ENCODE results near the gene CHAT. TPM values are rescaled to one million over a fixed set of nuclear protein-coding genes. Genes with fewer than 3 reads are reported as not detected.

Gene CHAT
- total RNA-seq, 1 experiment from 2014 or later, result not detected

- peak overlapping the region; percentile 38 to 69; a peak in 4 of 5 replicates for H3K4me3 Mint-ChIP-seq
- H3K27me3 ChIP-seq (ENCODE audit: insufficient read depth, low read length), result peaks cover 67% of the 10 kb centered on the region
- peak overlapping the region; percentile 70 for H3K4me2 ChIP-seq (ENCODE audit: insufficient read depth, insufficient read length, low read length)
Observed at GRCh38 chr10:49690698-49691356, 77.0 kb downstream of the CHAT start.

More at GRCh38 chr10:49690698-49691356, 77.0 kb downstream of the CHAT start:
- no peak overlapping the region for H3K4ac ChIP-seq (ENCODE audit: low read depth, low read length)
- H2BK15ac ChIP-seq (ENCODE audit: low read depth, low read length), result no peak overlapping the region
- H3K23me2 ChIP-seq (ENCODE audit: insufficient read length, low read depth, low read length, poor library complexity, severe bottlenecking), result peaks cover 6% of the 10 kb centered on the region
- peaks cover 0 to 19% (median 16%) of the 10 kb centered on the region in 3 experiments; a peak in 5 of 7 replicates for H3K36me3 Mint-ChIP-seq (ENCODE audit: insufficient read depth in 1 of 3, low read depth in 3 of 3)
- no peaks in the 10 kb centered on the region for H3K79me1 ChIP-seq (ENCODE audit: insufficient read depth, low read depth, low read length, poor library complexity, severe bottlenecking)
- no peak overlapping the region for H4K91ac ChIP-seq (ENCODE audit: insufficient read length, low read depth, low read length)
- H3K9ac ChIP-seq (ENCODE audit: extremely low read depth, insufficient read length, low read length), result no peak overlapping the region
- no peak overlapping the region for H3K56ac ChIP-seq (ENCODE audit: insufficient read length, low read depth, low read length)
- H3K27ac ChIP-seq (ENCODE audit: insufficient read length, low read depth, low read length), result no peak overlapping the region
- no peak overlapping the region for H3K18ac ChIP-seq (ENCODE audit: insufficient read length, low read depth, low read length)
- DNase-seq, result no peak
- H3K9me3 Mint-ChIP-seq, result peaks cover 21 to 35% of the 10 kb centered on the region in 2 experiments
- H3K79me2 ChIP-seq (ENCODE audit: insufficient read depth, low read length), result no peaks in the 10 kb centered on the region
- H2BK120ac ChIP-seq (ENCODE audit: low read depth, low read length, poor library complexity, severe bottlenecking), result no peak overlapping the region
- no peak overlapping the region for H2AFZ ChIP-seq (ENCODE audit: low read length)
- H2BK12ac ChIP-seq (ENCODE audit: insufficient read length, low read depth, low read length), result no peak overlapping the region
- peaks cover 50 to 53% of the 10 kb centered on the region in 2 experiments for H3K4me1 Mint-ChIP-seq
- no peak overlapping the region for H4K8ac ChIP-seq (replicated peaks; ENCODE audit: insufficient read length, low read depth, low read length)
- no peak overlapping the region for H3K14ac ChIP-seq (ENCODE audit: insufficient read depth, low read length)
- H4K5ac ChIP-seq (ENCODE audit: insufficient read length, low read depth, low read length), result no peak overlapping the region
- no peak overlapping the region for H3K23ac ChIP-seq (ENCODE audit: insufficient read length, low read depth, low read length)
- no peak overlapping the region for H3K27ac Mint-ChIP-seq
- no peaks in the 10 kb centered on the region for H4K20me1 ChIP-seq (ENCODE audit: control insufficient read depth, insufficient read depth, insufficient read length)
- peaks cover 13% of the 10 kb centered on the region for H3K9me3 ChIP-seq (ENCODE audit: control insufficient read depth, low read depth, low read length)
- H3K27me3 Mint-ChIP-seq (ENCODE audit: low read depth), result peaks cover 100% of the 10 kb centered on the region
- H3T11ph ChIP-seq (ENCODE audit: low read length), result no peak overlapping the region
- H2BK5ac ChIP-seq (ENCODE audit: insufficient read length, low read length), result no peak overlapping the region
- no peak for TF ChIP-seq CTCF (conservative IDR thresholded peaks at IDR 0.05)
- H2AK5ac ChIP-seq (ENCODE audit: insufficient read length, low read length), result no peak overlapping the region
- H3K4me1 ChIP-seq (ENCODE audit: insufficient read depth, low read length), result peaks cover 4% of the 10 kb centered on the region; the same call in 1 of the 2 replicates
- H2BK20ac ChIP-seq (ENCODE audit: low read depth, low read length, poor library complexity, severe bottlenecking), result no peak overlapping the region
- no CpG with 5 or more reads among the region's 12 CpGs for WGBS (ENCODE audit: extremely low coverage, insufficient read length, low lambda C conversion rate)
